ENCODE measurements around the gene ZNF423.

Gene ZNF423

GRCh38 chr16:49497466-49497865 is 358.4 kb downstream of the ZNF423 start:
- H3K4me1 Mint-ChIP-seq: peaks cover 36% of the 10 kb centered on the region
- no peaks in the 10 kb centered on the region for H3K9me3 Mint-ChIP-seq
- peaks cover 14% of the 10 kb centered on the region for H3K27me3 Mint-ChIP-seq (ENCODE audit: low read depth, poor library complexity)
- no peak for TF ChIP-seq CTCF (IDR thresholded peaks at IDR 0.05)
- DNase-seq: no peak
- H3K36me3 Mint-ChIP-seq (ENCODE audit: low read depth): peaks cover 17% of the 10 kb centered on the region
- H3K4me3 Mint-ChIP-seq: no peak overlapping the region
- no peak overlapping the region for H3K27ac Mint-ChIP-seq

- peaks cover 15% of the 10 kb centered on the region for H3K36me3 Mint-ChIP-seq (ENCODE audit: low read depth)
- H3K27me3 Mint-ChIP-seq (ENCODE audit: low read depth, poor library complexity): peaks cover 14% of the 10 kb centered on the region
- no peak for TF ChIP-seq CTCF (IDR thresholded peaks at IDR 0.05)
- peaks cover 41% of the 10 kb centered on the region for H3K4me1 Mint-ChIP-seq
- no peaks in the 10 kb centered on the region for H3K9me3 Mint-ChIP-seq
- no peak for DNase-seq
- no peak overlapping the region for H3K4me3 Mint-ChIP-seq
- no peak overlapping the region for H3K27ac Mint-ChIP-seq
Measured at GRCh38 chr16:49496656-49497055, 359.3 kb downstream of the ZNF423 start.

- Mint-ChIP-seq H3K9me3 (no peaks in the 10 kb centered on the region), H3K27me3 (ENCODE audit: low read depth, poor library complexity) (peaks cover 14% of the 10 kb centered on the region), H3K4me3 (no peak overlapping the region), H3K27ac (no peak overlapping the region), H3K36me3 (ENCODE audit: low read depth) (peaks cover 18% of the 10 kb centered on the region), H3K4me1 (peaks cover 46% of the 10 kb centered on the region)
- DNase-seq: no peak
- TF ChIP-seq CTCF (IDR thresholded peaks at IDR 0.05): no peak
Measured at GRCh38 chr16:49495596-49496355, 360.1 kb downstream of the ZNF423 start.

- Mint-ChIP-seq H3K4me1 (peaks cover 39% of the 10 kb centered on the region), H3K36me3 (ENCODE audit: low read depth) (peaks cover 22% of the 10 kb centered on the region), H3K9me3 (no peaks in the 10 kb centered on the region), H3K4me3 (no peak overlapping the region), H3K27ac (no peak overlapping the region), H3K27me3 (ENCODE audit: low read depth, poor library complexity) (peaks cover 14% of the 10 kb centered on the region)
- no peak for DNase-seq
- TF ChIP-seq CTCF (IDR thresholded peaks at IDR 0.05): no peak
Measured at GRCh38 chr16:49494891-49495566, 360.9 kb downstream of the ZNF423 start.

GRCh38 chr16:49494474-49494873 is 361.4 kb downstream of the ZNF423 start:
- DNase-seq: no peak
- Mint-ChIP-seq H3K27ac (no peak overlapping the region), H3K36me3 (ENCODE audit: low read depth) (peaks cover 25% of the 10 kb centered on the region), H3K27me3 (ENCODE audit: low read depth, poor library complexity) (peaks cover 14% of the 10 kb centered on the region), H3K9me3 (no peaks in the 10 kb centered on the region), H3K4me3 (no peak overlapping the region), H3K4me1 (peaks cover 33% of the 10 kb centered on the region)
- no peak for TF ChIP-seq CTCF (IDR thresholded peaks at IDR 0.05)

Data from nephron progenitor cell (in vitro differentiated cells).